UCSD-AML1 (cell line): ENCODE measurements around the gene SPATA3.

Experiments
- DNase-seq: peaks from one replicate; lab custom pipeline; 2025; ENCODE audit not compliant: unreplicated experiment; lab: John Stamatoyannopoulos, UW

Gene SPATA3

GRCh38 chr2:230995821-230996220, at the start of gene SPATA3:
TSS of gene SPATA3 (plus strand) at chr2:230996121. CDS start at chr2:230996234, 113 bp downstream.
- DNase-seq = no peak

GRCh38 chr2:230946429-230947234, 49.3 kb upstream of the SPATA3 start:
- DNase-seq = no peak

GRCh38 chr2:230947235-230947576, 48.7 kb upstream of the SPATA3 start:
- no peak for DNase-seq

- no peak for DNase-seq
These were observed 48.0 kb upstream of the SPATA3 start for GRCh38 chr2:230947908-230948365.

DNA sequence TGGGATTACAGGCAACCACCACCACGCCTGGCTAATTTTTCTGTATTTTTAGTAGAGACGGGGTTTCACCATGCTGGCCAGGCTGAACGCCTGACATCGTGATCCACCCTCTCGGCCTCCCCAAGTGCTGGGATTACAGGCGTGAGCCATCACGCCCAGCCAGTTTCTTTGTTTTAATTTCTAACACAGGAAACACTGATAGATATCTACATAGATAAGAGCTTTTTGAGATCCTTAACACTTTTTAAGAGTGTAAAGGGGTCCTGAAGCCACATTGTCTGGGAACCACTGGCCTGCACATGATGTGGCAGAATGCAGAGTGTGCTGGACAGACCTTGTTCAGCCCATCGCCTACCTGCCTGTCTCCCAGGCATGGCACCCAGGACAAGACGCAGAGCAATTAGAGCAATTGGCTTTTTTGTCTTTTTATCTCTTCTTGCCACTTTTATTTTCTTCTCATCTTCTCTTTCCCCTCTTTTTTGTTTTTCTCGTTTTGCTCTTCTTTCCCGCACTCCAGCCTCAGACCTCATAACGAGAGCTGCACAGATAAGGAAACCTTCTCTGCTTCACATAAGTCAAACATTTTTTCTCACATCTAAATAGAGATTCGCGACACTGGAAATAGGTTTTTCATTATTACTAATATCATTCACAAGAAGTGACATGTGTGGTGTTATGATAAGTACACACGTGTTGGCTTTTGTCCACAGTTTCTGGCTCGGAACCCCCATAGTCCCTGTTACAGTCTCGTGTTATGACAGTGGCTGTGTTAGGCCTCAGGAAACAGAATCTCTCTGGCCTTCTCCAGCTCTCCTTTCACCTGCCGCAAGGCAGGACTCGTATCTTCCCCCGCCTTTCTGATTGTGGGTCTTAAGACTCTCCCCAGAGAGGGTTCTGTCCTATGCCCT, 45.7 kb upstream of the SPATA3 start:
- no peak for DNase-seq

DNA sequence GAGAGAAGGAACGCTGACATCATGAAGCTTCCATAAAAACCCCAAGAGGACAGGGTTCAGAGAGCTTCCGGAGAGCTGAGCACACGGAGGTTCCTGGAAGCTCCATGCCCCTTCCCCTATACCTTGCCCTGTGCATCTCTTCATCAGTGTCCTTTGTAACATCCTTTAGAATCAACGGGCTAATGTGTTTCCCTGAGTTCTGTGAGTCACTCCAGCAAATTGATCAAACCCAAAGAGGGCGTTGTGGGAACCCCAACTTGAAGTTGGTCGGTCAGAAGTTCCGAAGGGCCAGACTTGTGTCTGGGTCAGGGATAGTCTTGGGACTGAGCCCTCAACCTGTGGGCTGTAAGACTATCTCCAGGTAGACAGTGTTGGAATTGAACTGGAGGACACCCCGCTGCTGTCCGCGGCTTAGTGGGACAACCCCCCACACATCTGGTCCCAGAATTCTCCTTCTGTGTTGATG, 45.0 kb upstream of the SPATA3 start:
- DNase-seq = no peak

GRCh38 chr2:230951396-230951795, 44.5 kb upstream of the SPATA3 start:
- no peak for DNase-seq

DNA sequence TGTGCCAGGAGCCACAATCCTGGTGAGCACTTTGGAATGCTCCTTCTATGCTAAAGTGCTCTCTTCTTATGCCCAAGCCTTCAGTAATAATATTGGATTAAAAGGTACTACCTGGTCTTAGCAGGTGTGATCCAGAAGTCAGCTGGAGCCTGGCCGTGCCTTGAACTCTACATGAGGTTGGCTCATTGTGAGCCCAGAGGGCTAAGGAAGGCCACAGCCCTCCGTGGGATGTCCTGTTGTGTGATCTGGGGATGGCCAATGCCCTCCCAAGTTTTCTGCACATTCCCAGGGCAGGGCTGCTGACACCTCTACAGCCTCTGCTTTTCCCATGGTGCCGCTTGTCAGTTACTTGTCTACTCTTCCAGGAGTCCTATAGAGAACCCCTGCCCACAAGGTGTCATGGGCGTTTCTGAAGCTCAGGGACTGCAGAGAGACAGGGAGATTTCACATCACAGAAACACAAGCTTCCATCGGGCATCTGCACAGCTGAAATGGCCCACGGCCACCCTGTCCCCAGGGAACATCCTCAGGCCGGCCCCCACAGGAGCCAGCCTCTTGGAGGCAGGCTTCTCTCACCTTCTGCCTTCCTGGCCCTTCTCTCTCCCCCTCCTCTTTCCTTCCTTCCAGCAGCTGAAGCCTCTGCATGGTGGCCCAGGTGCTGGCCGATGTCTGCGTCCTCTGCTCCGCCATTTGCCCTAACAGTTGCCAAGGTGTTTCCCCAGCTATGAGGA, 43.5 kb upstream of the SPATA3 start:
- no peak for DNase-seq

DNA sequence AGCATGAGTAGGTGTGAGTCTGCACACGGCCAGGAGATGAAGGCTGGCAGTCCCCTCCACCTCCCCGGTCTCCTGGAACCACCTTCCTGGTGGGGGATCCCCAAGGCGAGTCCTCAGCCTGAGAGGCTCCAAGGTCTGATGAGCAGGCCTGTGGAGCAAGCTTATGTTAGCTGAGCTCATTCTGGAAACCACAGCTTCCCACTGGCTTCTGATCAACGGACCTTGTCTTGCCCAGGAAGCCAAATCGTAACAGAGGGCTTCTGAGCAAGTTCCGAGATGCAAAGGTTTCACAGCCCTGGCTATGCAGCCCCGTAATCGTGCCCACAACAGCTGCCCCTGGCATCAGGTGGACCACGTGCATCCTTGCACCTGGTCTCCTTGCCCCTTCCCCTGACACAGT, 42.1 kb upstream of the SPATA3 start:
- DNase-seq = no peak

DNA sequence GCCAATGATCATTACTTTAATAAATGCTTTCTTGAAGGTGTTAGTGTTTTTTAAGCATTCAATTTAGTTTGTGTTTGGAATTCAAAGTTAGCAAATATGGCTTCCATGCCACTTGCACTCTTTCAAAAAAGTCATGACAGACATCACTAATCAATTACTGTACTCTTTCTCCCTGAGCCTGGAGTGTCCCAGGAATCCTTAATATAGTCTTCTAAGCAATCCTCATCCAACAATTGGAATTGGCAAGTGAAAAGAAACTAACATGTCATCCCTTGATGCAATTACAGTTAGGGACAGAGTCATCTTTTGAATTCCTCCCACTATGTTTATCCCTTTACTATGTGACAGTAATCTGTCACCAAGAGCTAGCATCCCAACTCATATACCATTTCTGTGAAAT, 41.2 kb upstream of the SPATA3 start:
- DNase-seq = no peak

- no peak for DNase-seq
These were observed 40.7 kb upstream of the SPATA3 start for GRCh38 chr2:230955163-230955737.

DNA sequence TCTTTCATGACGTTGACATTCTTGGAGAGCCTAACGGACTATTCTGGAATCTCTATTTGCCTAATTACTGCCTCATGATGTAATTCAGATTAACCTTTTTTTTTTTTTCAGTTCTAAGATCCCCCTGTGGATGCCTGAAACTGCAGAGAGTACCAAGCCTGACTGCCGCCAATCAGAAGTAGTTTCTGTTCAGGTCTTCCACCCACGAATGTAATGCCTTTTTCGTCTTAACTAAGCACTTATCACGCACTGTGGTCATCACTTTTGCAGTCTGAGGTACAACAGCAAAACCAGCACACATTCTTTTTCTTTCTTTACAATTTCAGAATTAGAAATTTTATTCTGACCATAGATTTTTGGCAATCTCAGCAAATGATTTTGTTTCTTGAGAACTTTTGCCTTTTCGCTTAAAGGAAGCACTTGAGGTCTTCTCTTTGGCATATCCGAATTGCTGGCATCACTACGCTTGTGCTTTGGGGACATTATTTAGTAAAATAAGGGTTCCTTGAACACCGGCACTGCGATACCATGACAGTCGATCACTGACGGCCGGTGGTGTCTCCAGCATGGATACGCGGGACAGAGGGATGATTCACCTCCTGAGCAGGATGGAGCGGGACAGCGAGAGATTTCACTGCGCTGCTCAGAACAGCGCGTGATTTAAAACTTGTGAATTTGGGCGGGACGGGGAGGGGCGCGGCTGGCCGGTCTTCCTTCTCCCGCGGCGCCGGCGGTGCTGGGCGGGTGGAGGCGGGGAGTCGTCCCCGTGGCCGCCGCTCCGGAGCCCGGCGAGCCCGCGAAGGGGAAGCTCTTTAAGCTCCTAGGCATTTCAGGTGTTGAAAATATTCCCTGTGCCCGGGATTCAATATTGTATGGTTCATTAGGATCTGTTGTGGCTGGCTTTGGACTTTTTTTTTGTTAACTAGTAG, 38.8 kb upstream of the SPATA3 start:
- no peak for DNase-seq

GRCh38 chr2:230957756-230958391, 38.0 kb upstream of the SPATA3 start:
- no peak for DNase-seq

GRCh38 chr2:230958820-230959756, 36.8 kb upstream of the SPATA3 start:
- DNase-seq = no peak

DNA sequence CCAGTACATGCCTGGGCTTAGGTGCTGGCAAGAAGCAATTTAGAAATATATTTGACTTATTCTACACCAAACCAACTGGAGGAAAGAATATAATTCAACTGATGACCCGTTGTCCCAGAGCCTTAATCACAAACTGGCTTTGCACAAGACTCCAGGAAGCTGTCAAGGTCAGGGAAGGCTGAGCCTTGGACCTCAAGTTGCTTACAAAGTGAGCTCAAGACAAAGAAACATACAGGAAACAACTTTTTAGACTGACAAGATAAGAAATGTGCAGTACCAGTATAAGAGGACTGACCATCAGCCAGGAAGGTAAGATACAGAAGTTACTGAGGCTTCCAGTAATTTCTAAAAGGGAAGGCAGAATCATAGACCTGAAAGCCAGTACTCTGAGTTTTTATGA, 35.9 kb upstream of the SPATA3 start:
- no peak for DNase-seq

DNA sequence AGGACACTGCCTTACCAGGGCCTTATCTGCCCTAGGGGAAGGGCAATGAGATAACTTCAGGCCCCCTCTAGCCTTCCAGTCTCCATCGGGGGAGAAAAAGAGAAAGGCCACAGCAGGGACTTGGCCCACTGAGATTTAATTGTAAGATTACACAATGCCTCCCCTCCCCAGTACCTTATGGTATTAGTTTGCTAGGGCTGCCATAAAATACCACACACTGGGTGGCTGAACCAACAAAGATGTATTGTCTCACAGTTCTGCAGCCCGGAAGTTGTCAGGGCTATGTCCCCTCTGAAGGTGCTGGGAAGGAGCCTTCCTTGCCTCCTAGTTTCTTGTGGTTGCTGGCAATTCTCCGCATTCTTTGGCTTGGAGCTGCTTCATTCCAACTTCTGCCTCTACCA, 34.8 kb upstream of the SPATA3 start:
- no peak for DNase-seq

DNA sequence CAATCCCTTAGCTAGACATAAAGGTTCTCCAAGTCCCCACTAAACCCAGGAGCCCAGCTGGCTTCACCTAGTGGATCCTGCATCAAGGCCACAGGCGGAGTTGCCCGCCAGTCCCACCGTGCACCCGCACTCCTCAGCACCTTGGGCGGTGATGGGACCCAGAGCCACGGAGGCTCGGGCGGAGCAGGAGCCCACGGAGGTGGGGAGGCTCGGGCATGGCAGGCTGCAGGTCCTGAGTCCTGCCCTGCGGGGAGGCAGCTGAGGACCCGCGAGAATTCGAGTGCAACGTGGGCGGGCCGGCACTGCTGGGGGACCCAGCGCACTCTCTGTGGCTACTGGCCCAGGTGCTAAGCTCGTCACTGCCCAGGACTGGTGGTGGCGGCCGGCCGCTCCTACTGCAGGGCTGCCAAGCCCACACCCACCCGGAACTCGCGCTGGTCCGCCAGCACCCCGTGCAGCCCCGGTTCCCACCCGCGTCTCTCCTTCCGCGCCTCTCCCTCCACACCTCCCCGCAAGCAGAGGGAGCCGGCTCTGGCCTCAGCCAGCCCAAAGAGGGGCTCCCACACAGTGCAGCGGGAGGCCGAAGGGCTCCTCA, 31.7 kb upstream of the SPATA3 start:
- DNase-seq = no peak

DNA sequence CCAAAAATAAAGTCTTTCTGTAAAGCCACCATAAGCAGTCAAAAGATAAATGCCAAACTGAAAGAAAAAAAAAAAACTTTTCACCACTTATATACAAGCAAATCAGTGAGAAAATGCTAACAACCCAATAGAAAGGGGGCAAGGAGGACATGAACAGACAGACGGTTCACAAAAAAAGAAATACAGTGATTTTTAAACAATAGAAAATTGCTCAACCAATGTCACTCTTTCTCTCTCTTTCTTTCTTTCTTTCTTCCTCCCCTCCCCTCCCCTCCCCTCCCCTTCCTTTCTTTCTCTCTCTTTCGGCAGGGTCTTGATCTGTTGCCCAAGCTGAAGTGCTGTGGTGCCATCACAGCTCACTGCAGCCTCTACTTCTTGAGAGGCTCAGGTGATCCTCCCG, 28.8 kb upstream of the SPATA3 start:
- DNase-seq = no peak
